Left lung (tissue), 14 donors: Measurements from ENCODE around the gene BAIAP3. TPM values are rescaled to one million over a fixed set of nuclear protein-coding genes. Genes with fewer than 3 reads are reported as not detected.
A peak's percentile ranks its signal among the peaks of the same experiment; 100 is the strongest.

Experiments used
- ATAC-seq: fragments of 200-7000 bp; cut with Tn5 transposase; one replicate; pipeline ENCODE4 v1.9.1; 2020; ENCODE audit warnings: moderate library complexity
- DNase-seq, 4 donors: peaks; one replicate each; pipeline ENCODE4 v3.0.0-alpha.2; 2013 to 2020
- H3K27ac ChIP-seq, 2 donors: fragments of 200-600 bp; sonication (generic) in 1 of 2; one replicate each; pipeline versions ENCODE4 v1.5.0 to v1.8.0; 2020 to 2021
- H3K27me3 ChIP-seq, 2 donors: fragments of 200-600 bp; sonication (generic) in 1 of 2; one replicate each; pipeline versions ENCODE4 v1.5.0 to v1.8.0; 2020 to 2021
- H3K36me3 ChIP-seq, 2 donors: fragments of 200-600 bp; sonication (generic) in 1 of 2; one replicate each; pipeline versions ENCODE4 v1.5.0 to v1.8.0; 2020 to 2021
- H3K4me1 ChIP-seq, 2 donors: fragments of 200-600 bp; one replicate each; pipeline ENCODE4 v1.8.0; 2021
- H3K4me3 ChIP-seq, 2 donors: fragments of 200-600 bp; sonication (generic) in 1 of 2; one replicate each; pipeline versions ENCODE4 v1.5.0 to v1.8.0; 2020 to 2021; ENCODE audit warnings: mild to moderate bottlenecking in 1 of 2
- H3K9me3 ChIP-seq, 2 donors: fragments of 200-600 bp; sonication (generic) in 1 of 2; one replicate each; pipeline versions ENCODE4 v1.5.0 to v1.8.0; 2020 to 2021
- intact Hi-C, 2 donors: fragments of 100-400 bp; cut with DNase I; formaldehyde crosslinking; loops; one replicate each; pipeline versions ENCODE4 v1.11.2 to v1.14.2; 2022
- long read RNA-seq, 12 donors: library from polyadenylated mRNA in 2 of 12; unstranded in 2 of 12; transcript quantifications; one replicate each; pipeline ENCODE4 v2.0.0 and lab custom pipeline, GENCODE V29; 2019 to 2026
- polyA plus RNA-seq, 6 donors: library from polyadenylated mRNA; unstranded; fragments of 120-200 nt; gene quantifications; one replicate each; pipeline ENCODE4 v1.2.1, GENCODE V29; 2013; ENCODE audit not compliant: insufficient read length in 6 of 6
- total RNA-seq, 2 donors: library from RNA; stranded (reverse); fragmentation: NEBNext Ultra II Directional; extraction: Animal tissue kit (Norgen Biotek cat#: 25700); gene quantifications; one replicate each; pipeline ENCODE4 v1.2.1, GENCODE V29; 2021
- TF ChIP-seq, protein P1 (sequence below), 2 donors: fragments of 200-600 bp; sonication (generic) in 1 of 2; IDR thresholded peaks; one replicate each; pipeline versions ENCODE4 v1.5.0 to v1.8.0; 2021; ENCODE audit warnings: antibody characterized with exemption in 2 of 2
- donor health status: DM: no; HTN: yes; CAD: no.
- donor health status: DM: no; HTN: no; CAD: no.

The BAIAP3 gene, protein sequence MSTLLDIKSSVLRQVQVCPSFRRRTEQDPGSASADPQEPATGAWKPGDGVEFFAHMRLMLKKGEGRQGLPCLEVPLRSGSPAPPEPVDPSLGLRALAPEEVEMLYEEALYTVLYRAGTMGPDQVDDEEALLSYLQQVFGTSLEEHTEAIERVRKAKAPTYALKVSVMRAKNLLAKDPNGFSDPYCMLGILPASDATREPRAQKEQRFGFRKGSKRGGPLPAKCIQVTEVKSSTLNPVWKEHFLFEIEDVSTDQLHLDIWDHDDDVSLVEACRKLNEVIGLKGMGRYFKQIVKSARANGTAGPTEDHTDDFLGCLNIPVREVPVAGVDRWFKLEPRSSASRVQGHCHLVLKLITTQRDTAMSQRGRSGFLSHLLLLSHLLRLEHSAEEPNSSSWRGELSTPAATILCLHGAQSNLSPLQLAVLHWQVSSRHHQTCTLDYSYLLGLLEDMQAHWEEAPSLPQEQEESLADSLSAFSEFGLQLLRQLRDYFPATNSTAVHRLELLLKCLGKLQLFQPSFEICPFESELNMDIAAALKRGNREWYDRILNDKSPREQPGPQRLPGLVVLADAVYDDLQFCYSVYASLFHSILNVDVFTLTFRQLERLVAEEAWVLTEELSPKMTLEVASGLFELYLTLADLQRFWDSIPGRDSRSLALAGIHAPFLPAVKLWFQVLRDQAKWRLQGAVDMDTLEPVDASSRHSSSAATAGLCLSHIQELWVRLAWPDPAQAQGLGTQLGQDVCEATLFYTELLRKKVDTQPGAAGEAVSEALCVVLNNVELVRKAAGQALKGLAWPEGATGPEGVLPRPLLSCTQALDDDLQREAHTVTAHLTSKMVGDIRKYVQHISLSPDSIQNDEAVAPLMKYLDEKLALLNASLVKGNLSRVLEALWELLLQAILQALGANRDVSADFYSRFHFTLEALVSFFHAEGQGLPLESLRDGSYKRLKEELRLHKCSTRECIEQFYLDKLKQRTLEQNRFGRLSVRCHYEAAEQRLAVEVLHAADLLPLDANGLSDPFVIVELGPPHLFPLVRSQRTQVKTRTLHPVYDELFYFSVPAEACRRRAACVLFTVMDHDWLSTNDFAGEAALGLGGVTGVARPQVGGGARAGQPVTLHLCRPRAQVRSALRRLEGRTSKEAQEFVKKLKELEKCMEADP
- total RNA-seq, result 1 to 10 TPM; 2.6 to 6.0 TPM
- polyA plus RNA-seq, result 1 to 10 TPM; 1.4 to 8.3 (median 4.2) TPM
- long read RNA-seq, donor 1, partial matches to known transcripts, result 0 of 1 reads
- long read RNA-seq, donor 1, other reads (novel, unspliced or antisense), result 0 of 1 reads
- long read RNA-seq, donor 2, partial matches to known transcripts, result 23 of 111 reads
- long read RNA-seq, donor 2, other reads (novel, unspliced or antisense), result 88 of 111 reads
- long read RNA-seq, donor 3, result 0 reads
- long read RNA-seq, donor 4, result 0 reads
- long read RNA-seq, donor 5, partial matches to known transcripts, result 112 of 112 reads
- long read RNA-seq, donor 5, other reads (novel, unspliced or antisense), result 0 of 112 reads
- long read RNA-seq, donor 6, result 0 reads
- long read RNA-seq, donor 7, result 0 reads
- long read RNA-seq, donor 8, result 0 reads
- long read RNA-seq, donor 9, result 0 reads
- long read RNA-seq, donor 10, result 0 reads
- long read RNA-seq, donor 11, result 0 reads
- long read RNA-seq, donor 12, full-length matches to known transcripts, result 1 of 1 reads
- long read RNA-seq, donor 12, partial matches to known transcripts, result 0 of 1 reads
- long read RNA-seq, donor 12, other reads (novel, unspliced or antisense), result 0 of 1 reads

DNA sequence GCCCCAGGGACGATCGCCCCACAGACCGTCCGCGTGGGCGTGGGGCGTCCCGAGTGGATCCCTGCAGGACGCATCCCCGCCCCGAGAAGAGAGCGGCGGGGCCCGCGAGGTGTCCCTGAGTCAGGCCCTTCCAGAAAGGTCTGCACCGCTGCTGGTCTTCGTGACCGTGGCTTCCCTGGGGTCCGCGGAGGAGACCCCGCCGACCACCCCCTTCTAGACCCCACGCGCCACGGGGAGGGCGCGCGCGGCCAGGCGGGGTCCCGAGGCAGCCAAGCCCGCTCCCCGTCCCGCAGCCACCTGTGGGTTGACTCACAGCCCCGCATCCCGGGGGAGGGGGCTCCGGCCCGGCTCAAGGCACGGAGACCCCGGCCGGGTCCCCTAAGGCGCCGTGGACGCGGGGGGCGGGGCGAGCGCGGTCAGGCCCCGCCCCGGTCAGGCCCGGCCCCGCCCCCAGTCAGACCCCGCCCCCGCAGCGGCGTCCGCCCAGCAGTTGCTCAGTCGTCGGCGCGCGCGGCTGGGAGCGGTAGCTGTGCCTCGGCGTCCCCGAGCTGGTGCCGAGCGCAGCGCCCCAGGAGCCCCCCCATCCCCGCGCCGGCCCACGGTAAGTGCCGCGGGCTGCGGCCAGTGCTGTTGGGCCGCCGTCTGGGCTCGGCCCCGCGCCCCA, at the start of gene BAIAP3:
Gene BAIAP3, plus strand, starts transcription at position 497 of the 664 bp plus-strand sequence. CDS start 4,905 bp downstream, outside the sequence.
- Histone ChIP-seq H3K4me1 (peaks cover 5 to 37% of the 10 kb centered on the region in 2 donors), H3K27me3 (peaks cover 34 to 72% of the 10 kb centered on the region in 2 donors), H3K36me3 (no peaks in the 10 kb centered on the region), H3K27ac (peak within 1 kb of the TSS in 1 of 2 donors; percentile 53), H3K9me3 (peaks cover 0 to 9% of the 10 kb centered on the region in 2 donors), H3K4me3 (peak within 1 kb of the TSS; percentile 7 to 36)
- TF ChIP-seq, protein P1, sequence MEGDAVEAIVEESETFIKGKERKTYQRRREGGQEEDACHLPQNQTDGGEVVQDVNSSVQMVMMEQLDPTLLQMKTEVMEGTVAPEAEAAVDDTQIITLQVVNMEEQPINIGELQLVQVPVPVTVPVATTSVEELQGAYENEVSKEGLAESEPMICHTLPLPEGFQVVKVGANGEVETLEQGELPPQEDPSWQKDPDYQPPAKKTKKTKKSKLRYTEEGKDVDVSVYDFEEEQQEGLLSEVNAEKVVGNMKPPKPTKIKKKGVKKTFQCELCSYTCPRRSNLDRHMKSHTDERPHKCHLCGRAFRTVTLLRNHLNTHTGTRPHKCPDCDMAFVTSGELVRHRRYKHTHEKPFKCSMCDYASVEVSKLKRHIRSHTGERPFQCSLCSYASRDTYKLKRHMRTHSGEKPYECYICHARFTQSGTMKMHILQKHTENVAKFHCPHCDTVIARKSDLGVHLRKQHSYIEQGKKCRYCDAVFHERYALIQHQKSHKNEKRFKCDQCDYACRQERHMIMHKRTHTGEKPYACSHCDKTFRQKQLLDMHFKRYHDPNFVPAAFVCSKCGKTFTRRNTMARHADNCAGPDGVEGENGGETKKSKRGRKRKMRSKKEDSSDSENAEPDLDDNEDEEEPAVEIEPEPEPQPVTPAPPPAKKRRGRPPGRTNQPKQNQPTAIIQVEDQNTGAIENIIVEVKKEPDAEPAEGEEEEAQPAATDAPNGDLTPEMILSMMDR (IDR thresholded peaks at IDR 0.05), result no peak
- intact Hi-C loops, result no loop called here
- peak; percentile 78 for ATAC-seq
- no peak for DNase-seq

DNA sequence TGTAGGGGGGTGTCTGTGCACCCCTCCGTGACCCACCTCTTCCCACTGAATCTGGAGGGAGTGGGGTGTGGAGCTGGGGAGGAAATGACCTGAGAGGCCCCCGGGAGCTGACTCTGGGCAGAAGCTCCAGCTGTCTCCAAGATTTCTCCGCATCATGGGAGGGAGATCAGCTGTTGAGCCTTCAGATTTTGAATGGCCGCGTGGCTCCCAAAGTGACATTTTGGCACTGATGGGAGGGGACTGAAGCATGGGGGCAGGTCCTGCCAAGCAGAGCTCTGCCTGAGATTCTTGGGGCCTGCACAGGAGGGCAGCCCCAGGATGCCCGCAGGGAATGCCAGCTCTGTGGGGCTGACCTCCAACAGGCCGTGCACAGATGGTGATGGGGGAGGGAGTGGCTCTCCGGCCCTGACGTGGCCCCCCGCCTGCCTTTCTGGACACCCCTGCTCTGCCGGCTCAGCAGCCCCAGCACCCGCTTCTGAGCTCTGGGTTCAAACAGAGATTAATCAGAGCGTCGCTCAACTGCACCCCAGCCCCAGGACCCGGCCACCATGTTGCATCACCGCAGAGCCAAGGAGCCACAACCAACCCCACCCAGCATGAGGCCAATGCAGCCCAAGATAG, 49.3 kb upstream of the BAIAP3 start:
- H3K36me3 ChIP-seq, result no peaks in the 10 kb centered on the region
- H3K4me1 ChIP-seq, result no peaks in the 10 kb centered on the region
- intact Hi-C loops, result no loop called here
- H3K4me3 ChIP-seq, result no peak overlapping the region
- H3K27me3 ChIP-seq, result peaks cover 11 to 94% of the 10 kb centered on the region in 2 donors
- ATAC-seq (no peak), DNase-seq (no peak)
- H3K27ac ChIP-seq, result no peak overlapping the region
- no peaks in the 10 kb centered on the region for H3K9me3 ChIP-seq
- TF ChIP-seq, protein P1 (IDR thresholded peaks at IDR 0.05), result no peak

DNA sequence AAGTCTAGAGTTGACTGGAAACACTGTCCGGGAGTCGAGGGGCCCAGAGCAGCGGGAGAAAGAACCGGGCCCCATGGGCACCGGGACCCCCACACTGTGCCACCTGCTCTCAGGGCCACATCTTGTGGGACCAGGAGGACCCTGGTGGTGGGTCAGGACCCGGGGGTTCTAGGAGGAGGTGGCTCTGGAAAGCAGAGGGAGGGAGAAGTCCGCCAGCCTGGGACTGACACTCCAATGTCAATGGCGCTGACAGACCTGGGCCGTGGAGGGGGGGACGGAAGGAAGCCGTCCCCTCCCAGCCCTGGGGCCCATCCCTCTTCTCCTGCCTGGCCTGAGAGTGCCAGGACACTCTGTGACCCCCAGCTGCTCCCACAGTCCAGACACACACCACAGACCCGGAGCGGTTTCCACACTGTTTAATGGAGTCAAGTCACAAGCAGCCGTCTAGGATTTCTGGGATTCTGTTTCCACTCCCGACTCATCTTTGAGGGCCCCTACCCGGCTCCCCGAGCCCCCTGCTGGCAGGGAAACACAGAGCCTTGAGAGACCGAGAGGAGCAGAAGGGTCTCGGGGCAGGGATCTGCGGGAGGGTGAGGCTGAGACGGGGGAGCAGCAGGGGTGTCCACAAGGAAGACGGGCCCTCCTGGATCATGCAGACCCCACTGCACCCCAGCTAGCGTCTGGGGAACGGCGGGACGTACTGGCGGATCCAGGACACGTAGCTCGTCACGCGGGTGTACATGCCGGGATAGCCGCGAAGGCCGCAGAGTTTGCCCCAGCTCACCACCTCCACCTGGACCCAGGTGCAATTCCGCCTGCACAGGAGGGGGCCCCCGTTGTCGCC, 47.6 kb upstream of the BAIAP3 start:
- intact Hi-C loops, result no loop called here
- H3K27me3 ChIP-seq, result peaks cover 24 to 95% of the 10 kb centered on the region in 2 donors
- ATAC-seq, result no peak
- no peaks in the 10 kb centered on the region for H3K36me3 ChIP-seq
- no peak for DNase-seq
- TF ChIP-seq, protein P1 (IDR thresholded peaks at IDR 0.05), result no peak
- no peak overlapping the region for H3K4me3 ChIP-seq
- no peaks in the 10 kb centered on the region for H3K9me3 ChIP-seq
- no peak overlapping the region for H3K27ac ChIP-seq
- H3K4me1 ChIP-seq, result no peaks in the 10 kb centered on the region
